Effector memory CD4-positive, alpha-beta T cell (primary cell): ENCODE data around the gene OPCML.

Experiments
- DNase-seq, 3 donors: peaks; one replicate each; pipeline ENCODE4 v3.0.0-alpha.2; 2020
- H3K27ac ChIP-seq: 2 replicates; pipeline ENCODE4 v1.7.0; 2013; ENCODE audit warnings: mild to moderate bottlenecking, low read length, moderate library complexity; ENCODE audit not compliant: insufficient read depth, poor library complexity, severe bottlenecking
- H3K27me3 ChIP-seq: replicated peaks from 2 replicates; pipeline ENCODE4 v1.7.0; 2013; ENCODE audit warnings: mild to moderate bottlenecking, low read length; ENCODE audit not compliant: insufficient read depth, control insufficient read depth, poor library complexity, severe bottlenecking
- H3K36me3 ChIP-seq: 2 replicates; pipeline ENCODE4 v1.7.0; 2013; ENCODE audit warnings: mild to moderate bottlenecking, low read length, moderate library complexity; ENCODE audit not compliant: control insufficient read depth, insufficient read depth
- H3K4me1 ChIP-seq: 2 replicates; pipeline ENCODE4 v1.7.0; 2013; ENCODE audit warnings: low read length, mild to moderate bottlenecking; ENCODE audit not compliant: control insufficient read depth, insufficient read depth, poor library complexity, severe bottlenecking
- H3K4me3 ChIP-seq: 2 replicates; pipeline ENCODE4 v1.7.0; 2013; ENCODE audit warnings: low read length, low read depth, mild to moderate bottlenecking; ENCODE audit not compliant: insufficient read depth, poor library complexity, severe bottlenecking
- H3K9me3 ChIP-seq: 2 replicates; pipeline ENCODE4 v1.7.0; 2013; ENCODE audit warnings: mild to moderate bottlenecking, low read length, moderate library complexity; ENCODE audit not compliant: control insufficient read depth

OPCML gene

GRCh38 chr11:132717824-132718223 lies 814.5 kb downstream of the OPCML start:
- DNase-seq: no peak
- no peaks in the 10 kb centered on the region for H3K27me3 ChIP-seq
- no peaks in the 10 kb centered on the region for H3K36me3 ChIP-seq
- H3K4me1 ChIP-seq: peaks cover 7% of the 10 kb centered on the region
- no peaks in the 10 kb centered on the region for H3K9me3 ChIP-seq
- H3K27ac ChIP-seq: no peak overlapping the region
- H3K4me3 ChIP-seq: no peak overlapping the region

GRCh38 chr11:132716037-132716436 lies 816.3 kb downstream of the OPCML start:
- no peak for DNase-seq
- no peak overlapping the region for H3K27ac ChIP-seq
- no peaks in the 10 kb centered on the region for H3K27me3 ChIP-seq
- no peaks in the 10 kb centered on the region for H3K36me3 ChIP-seq
- H3K4me1 ChIP-seq: peaks cover 7% of the 10 kb centered on the region
- H3K9me3 ChIP-seq: no peaks in the 10 kb centered on the region
- no peak overlapping the region for H3K4me3 ChIP-seq

- Histone ChIP-seq H3K4me1 (peaks cover 3% of the 10 kb centered on the region), H3K27me3 (no peaks in the 10 kb centered on the region), H3K4me3 (no peak overlapping the region), H3K27ac (no peak overlapping the region), H3K9me3 (no peaks in the 10 kb centered on the region), H3K36me3 (no peaks in the 10 kb centered on the region)
- no peak for DNase-seq
Observed at GRCh38 chr11:132714859-132715440, 817.4 kb downstream of the OPCML start.

- Histone ChIP-seq H3K36me3 (no peaks in the 10 kb centered on the region), H3K9me3 (no peaks in the 10 kb centered on the region), H3K4me3 (no peak overlapping the region), H3K27ac (no peak overlapping the region), H3K4me1 (no peaks in the 10 kb centered on the region), H3K27me3 (no peaks in the 10 kb centered on the region)
- no peak for DNase-seq
Observed at GRCh38 chr11:132712466-132712865, 819.8 kb downstream of the OPCML start.

- no peak overlapping the region for H3K4me3 ChIP-seq
- no peaks in the 10 kb centered on the region for H3K27me3 ChIP-seq
- no peak overlapping the region for H3K27ac ChIP-seq
- no peaks in the 10 kb centered on the region for H3K9me3 ChIP-seq
- H3K36me3 ChIP-seq: no peaks in the 10 kb centered on the region
- no peaks in the 10 kb centered on the region for H3K4me1 ChIP-seq
- no peak for DNase-seq
Observed at GRCh38 chr11:132704781-132705375, 827.4 kb downstream of the OPCML start.

GRCh38 chr11:132692891-132693290 lies 839.4 kb downstream of the OPCML start:
- H3K27ac ChIP-seq: no peak overlapping the region
- no peaks in the 10 kb centered on the region for H3K27me3 ChIP-seq
- H3K4me3 ChIP-seq: no peak overlapping the region
- no peaks in the 10 kb centered on the region for H3K9me3 ChIP-seq
- H3K4me1 ChIP-seq: no peaks in the 10 kb centered on the region
- no peaks in the 10 kb centered on the region for H3K36me3 ChIP-seq
- DNase-seq: no peak

GRCh38 chr11:132691848-132692550 lies 840.3 kb downstream of the OPCML start:
- Histone ChIP-seq H3K36me3 (no peaks in the 10 kb centered on the region), H3K27me3 (no peaks in the 10 kb centered on the region), H3K4me3 (no peak overlapping the region), H3K4me1 (no peaks in the 10 kb centered on the region), H3K27ac (no peak overlapping the region), H3K9me3 (no peaks in the 10 kb centered on the region)
- no peak for DNase-seq

GRCh38 chr11:132686886-132687285 lies 845.4 kb downstream of the OPCML start:
- Histone ChIP-seq H3K4me3 (no peak overlapping the region), H3K4me1 (no peaks in the 10 kb centered on the region), H3K27me3 (no peaks in the 10 kb centered on the region), H3K36me3 (no peaks in the 10 kb centered on the region), H3K27ac (no peak overlapping the region), H3K9me3 (no peaks in the 10 kb centered on the region)
- no peak for DNase-seq

- H3K4me3 ChIP-seq: no peak overlapping the region
- no peak for DNase-seq
Observed at GRCh38 chr11:132685174-132685611, 847.1 kb downstream of the OPCML start.

GRCh38 chr11:132683602-132684001 lies 848.7 kb downstream of the OPCML start:
- DNase-seq: no peak
- H3K27ac ChIP-seq: no peak overlapping the region
- no peaks in the 10 kb centered on the region for H3K36me3 ChIP-seq
- H3K4me3 ChIP-seq: no peak overlapping the region
- H3K27me3 ChIP-seq: no peaks in the 10 kb centered on the region
- no peaks in the 10 kb centered on the region for H3K9me3 ChIP-seq
- H3K4me1 ChIP-seq: no peaks in the 10 kb centered on the region

More at GRCh38 chr11:132685174-132685611, 847.1 kb downstream of the OPCML start:
- Histone ChIP-seq H3K4me1 (no peaks in the 10 kb centered on the region), H3K36me3 (no peaks in the 10 kb centered on the region), H3K27ac (no peak overlapping the region), H3K9me3 (no peaks in the 10 kb centered on the region), H3K27me3 (no peaks in the 10 kb centered on the region)
